ENCODE results near the gene LDLRAD4.

LDLRAD4 gene

DNA sequence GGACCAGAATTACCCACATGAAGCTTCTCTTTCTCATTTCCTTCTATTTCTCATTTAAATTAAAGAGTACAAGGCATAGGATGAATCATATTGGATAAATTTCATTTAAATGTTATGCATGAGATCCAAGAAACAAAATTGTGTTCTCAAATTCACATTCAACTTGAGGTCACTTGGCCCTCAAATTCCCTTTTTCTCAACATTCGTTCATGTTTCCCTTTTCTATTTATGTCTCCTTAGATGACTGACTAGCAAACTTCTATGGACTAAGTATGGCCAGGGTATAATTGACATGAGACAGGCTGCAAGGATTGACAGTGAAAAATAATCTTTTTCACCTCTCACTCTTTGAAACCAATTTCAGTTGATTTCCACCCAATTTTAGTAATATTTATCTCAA lies 4.0 kb upstream of the LDLRAD4 start:
- Histone ChIP-seq H3K36me3 (no peaks in the 10 kb centered on the region), H3K27ac (no peak overlapping the region), H3K27me3 (ENCODE audit: insufficient read depth, low read depth, severe bottlenecking) (peaks cover 5% of the 10 kb centered on the region), H3K9me3 (ENCODE audit: severe bottlenecking) (no peaks in the 10 kb centered on the region), H3K4me3 (ENCODE audit: low read depth, low read length) (no peak overlapping the region)
- no peak for TF ChIP-seq CTCF (IDR thresholded peaks at IDR 0.05; ENCODE audit: low read depth, low read length)
- no peak for DNase-seq

DNA sequence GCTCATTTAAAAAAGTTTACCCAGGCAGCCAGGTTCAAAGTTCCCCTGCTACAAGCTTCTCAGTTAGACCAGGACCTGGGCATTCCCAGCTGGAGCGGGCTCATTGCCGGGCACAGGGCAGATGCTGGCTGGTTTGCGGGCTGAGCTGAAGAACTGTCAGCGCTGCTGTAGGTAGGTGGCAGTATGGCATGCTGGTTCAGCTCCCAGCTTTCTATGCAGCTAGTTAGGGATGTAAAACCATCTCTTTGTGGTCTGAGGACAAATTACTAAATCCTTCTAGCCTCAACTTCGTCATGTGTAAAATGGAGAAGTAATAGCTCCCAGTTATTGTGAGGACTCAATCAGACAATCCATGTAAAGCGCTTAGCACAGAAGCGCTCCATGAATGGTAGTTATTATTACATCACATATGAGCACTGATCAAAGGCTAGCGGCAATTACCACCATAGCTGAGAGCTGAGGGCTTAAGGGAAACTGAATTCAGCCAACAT lies 2.4 kb upstream of the LDLRAD4 start:
- Histone ChIP-seq H3K27me3 (ENCODE audit: insufficient read depth, low read depth, severe bottlenecking) (peaks cover 5% of the 10 kb centered on the region), H3K4me3 (ENCODE audit: low read depth, low read length) (no peak overlapping the region), H3K9me3 (ENCODE audit: severe bottlenecking) (no peaks in the 10 kb centered on the region), H3K27ac (no peak overlapping the region), H3K36me3 (no peaks in the 10 kb centered on the region)
- peak; percentile 74 for DNase-seq
- peak; percentile 91 for TF ChIP-seq CTCF (IDR thresholded peaks at IDR 0.05; ENCODE audit: low read depth, low read length)

DNA sequence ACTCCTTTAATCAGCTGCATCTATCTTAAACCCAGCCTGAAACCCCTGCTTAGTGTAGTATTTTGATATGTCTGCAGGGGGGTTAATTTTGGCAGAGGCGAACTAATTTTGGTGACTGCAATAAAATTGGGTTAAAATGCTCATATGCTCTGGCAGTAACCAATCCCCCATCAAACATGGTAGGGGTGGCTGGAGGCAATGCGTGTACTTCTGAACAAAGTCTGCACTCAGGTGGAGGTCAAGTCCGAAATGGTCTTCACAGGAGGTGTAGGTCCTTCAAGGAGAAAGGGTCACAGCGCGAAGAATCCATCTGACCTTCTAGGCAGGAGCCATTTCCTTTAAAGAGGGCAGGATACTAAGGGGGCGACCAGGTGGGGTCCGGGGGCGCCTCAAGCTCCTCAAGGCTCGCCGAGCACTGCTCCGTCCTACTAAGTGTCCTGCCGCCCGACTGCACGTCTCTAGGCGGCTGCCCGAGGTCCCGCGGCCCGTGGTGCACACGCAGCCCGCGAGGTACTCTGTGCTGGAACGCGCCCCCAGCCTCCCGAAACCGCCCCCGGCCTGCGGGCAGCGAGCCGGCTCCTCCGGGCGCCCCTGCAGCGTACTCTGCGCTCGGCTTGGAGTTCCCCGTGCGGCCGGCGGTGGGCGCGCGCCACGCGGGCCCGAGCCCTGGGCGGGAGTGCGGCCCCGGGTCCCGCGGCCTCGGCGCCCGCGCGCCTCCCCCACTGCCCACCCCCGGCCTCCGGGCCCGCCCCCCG lies 1.7 kb upstream of the LDLRAD4 start:
- H3K4me3 ChIP-seq (ENCODE audit: low read depth, low read length), result peak overlapping the region; percentile 91
- H3K9me3 ChIP-seq (ENCODE audit: severe bottlenecking), result no peaks in the 10 kb centered on the region
- peak; percentile 60 for DNase-seq
- no peaks in the 10 kb centered on the region for H3K36me3 ChIP-seq
- peaks cover 5% of the 10 kb centered on the region for H3K27me3 ChIP-seq (ENCODE audit: insufficient read depth, low read depth, severe bottlenecking)
- H3K27ac ChIP-seq, result peak overlapping the region; percentile 79; the same call in 1 of the 2 replicates
- TF ChIP-seq CTCF (IDR thresholded peaks at IDR 0.05; ENCODE audit: low read depth, low read length), result peak; percentile 56

DNA sequence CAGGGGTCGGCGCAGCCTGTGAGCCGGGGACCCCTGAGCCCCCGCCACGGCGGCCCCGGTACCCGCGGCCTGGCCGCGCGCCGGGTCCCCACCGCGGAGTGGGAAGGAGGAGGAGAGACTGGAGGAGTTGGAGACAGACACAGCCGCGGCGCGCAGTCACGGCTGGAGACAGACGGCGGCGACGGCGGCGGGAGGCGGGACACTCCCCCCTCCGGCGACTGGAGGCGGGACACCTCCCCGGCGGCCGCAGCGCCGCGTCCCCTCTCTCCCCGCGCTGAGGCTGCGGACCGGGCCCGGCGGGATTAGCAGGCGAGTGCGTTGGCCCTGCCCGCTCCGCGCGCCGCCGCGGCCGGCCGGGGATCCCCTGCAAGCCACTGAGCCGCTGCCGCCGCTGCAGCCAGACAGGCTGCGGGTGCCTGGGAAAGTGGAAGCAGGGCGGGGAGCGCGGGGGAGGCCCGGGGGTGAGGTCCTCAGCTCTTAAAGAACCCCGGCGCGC lies 1.0 kb upstream of the LDLRAD4 start:
- H3K36me3 ChIP-seq, result no peaks in the 10 kb centered on the region
- peaks cover 5% of the 10 kb centered on the region for H3K27me3 ChIP-seq (ENCODE audit: insufficient read depth, low read depth, severe bottlenecking)
- 0 out of 2 replicates have a peak, but pooled peaks have one; percentile 5 for TF ChIP-seq CTCF (IDR thresholded peaks at IDR 0.05; ENCODE audit: low read depth, low read length)
- H3K4me3 ChIP-seq (ENCODE audit: low read depth, low read length), result peak overlapping the region; percentile 91
- peak; percentile 75 for DNase-seq
- no peaks in the 10 kb centered on the region for H3K9me3 ChIP-seq (ENCODE audit: severe bottlenecking)
- peak overlapping the region; percentile 79 for H3K27ac ChIP-seq

DNA sequence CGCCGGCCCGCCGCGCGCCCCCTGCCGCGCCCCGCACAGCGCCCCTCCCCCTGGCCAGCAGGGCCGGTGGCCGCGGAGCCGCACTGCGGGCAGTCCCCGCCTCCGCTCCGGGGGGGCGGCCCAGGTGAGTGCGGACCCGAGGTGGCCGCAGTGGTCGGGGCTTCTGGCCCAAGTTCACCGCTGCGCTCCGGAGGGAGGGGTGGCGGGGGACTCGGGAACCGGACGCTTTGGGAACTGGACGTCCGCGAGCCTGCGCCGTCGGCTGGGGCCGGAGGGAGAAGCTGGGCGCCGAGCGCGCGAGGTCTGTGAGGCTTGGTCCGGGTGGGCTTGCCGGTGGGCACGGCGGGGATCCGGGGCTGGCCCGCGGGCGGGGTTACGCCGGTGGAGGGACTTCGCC lies 591 bp upstream of the LDLRAD4 start:
- no peaks in the 10 kb centered on the region for H3K9me3 ChIP-seq (ENCODE audit: severe bottlenecking)
- DNase-seq, result peak; percentile 49
- no peaks in the 10 kb centered on the region for H3K36me3 ChIP-seq
- no peak for TF ChIP-seq CTCF (IDR thresholded peaks at IDR 0.05; ENCODE audit: low read depth, low read length)
- peak overlapping the region; percentile 91 for H3K4me3 ChIP-seq (ENCODE audit: low read depth, low read length)
- peak overlapping the region; percentile 79 for H3K27ac ChIP-seq
- peaks cover 5% of the 10 kb centered on the region for H3K27me3 ChIP-seq (ENCODE audit: insufficient read depth, low read depth, severe bottlenecking)

Data from WERI-Rb-1 (cell line).